HEK293 (cell line): Measurements from ENCODE around the gene CEND1.
A peak's percentile ranks its signal among the peaks of the same experiment; 100 is the strongest.

Source experiments
- CTCF ChIA-PET: fragments of 350-600 bp; formaldehyde crosslinking; extraction: SDS; loops from one replicate; lab custom pipeline; 2021; ENCODE audit warnings: antibody characterized with exemption; lab: Yijun Ruan, JAX
- POLR2A ChIA-PET: fragments of 300-600 bp; formaldehyde crosslinking; extraction: SDS; loops from one replicate; lab custom pipeline; 2020; ENCODE audit warnings: antibody characterized with exemption, inconsistent platforms; lab: Yijun Ruan, JAX
- H3K27ac ChIP-seq: fragments of 200-500 bp; sonication (Bioruptor generic); 2 replicates; pipeline ENCODE4 v1.5.1; 2014; ENCODE audit warnings: low read depth, low read length, control low read depth, inconsistent platforms; ENCODE audit errors: extremely low read depth
- H3K36me3 ChIP-seq, 2 experiments: fragments of 200-500 bp in 1 of 2; sonication (Bioruptor generic) in 1 of 2; 1 replicate in 1 of 2; 2 replicates in 1 of 2; pipeline ENCODE4 v1.5.1; 2014 to 2017; ENCODE audit warnings: inconsistent platforms in 2 of 2, low read length in 2 of 2; ENCODE audit not compliant: control insufficient read depth in 2 of 2, insufficient read depth in 1 of 2
- H3K4me1 ChIP-seq: fragments of 200-500 bp; sonication (Bioruptor generic); 2 replicates; pipeline ENCODE4 v1.5.1; 2014; ENCODE audit warnings: mild to moderate bottlenecking, low read length, inconsistent platforms; ENCODE audit not compliant: control insufficient read depth, insufficient read depth
- H3K4me3 ChIP-seq: 2 replicates; pipeline ENCODE4 v1.5.1; 2011; ENCODE audit warnings: low read depth, mild to moderate bottlenecking, control low read depth, low read length, moderate library complexity
- H3K9me3 ChIP-seq: fragments of 200-500 bp; sonication (Bioruptor generic); 2 replicates; pipeline ENCODE4 v1.5.1; 2014; ENCODE audit warnings: low read depth, low read length, inconsistent platforms; ENCODE audit not compliant: control insufficient read depth, insufficient read depth
- BCL11A ChIP-seq: fragments of 450-650 bp; formaldehyde crosslinking; IDR thresholded peaks from 2 replicates; pipeline ENCODE4 v1.5.1; 2016; ENCODE audit warnings: low read depth, missing biosample characterization, missing genetic modification characterization
- GLI2 ChIP-seq: fragments of 450-650 bp; formaldehyde crosslinking; IDR thresholded peaks from 2 replicates; pipeline ENCODE4; 2017; ENCODE audit warnings: missing biosample characterization, missing genetic modification characterization, low read depth, borderline replicate concordance
- GLIS2 ChIP-seq: fragments of 450-650 bp; formaldehyde crosslinking; IDR thresholded peaks from 2 replicates; pipeline ENCODE4 v1.5.1; 2016; ENCODE audit warnings: missing biosample characterization, missing genetic modification characterization
- HIC1 ChIP-seq: fragments of 450-650 bp; formaldehyde crosslinking; IDR thresholded peaks from 2 replicates; pipeline ENCODE4 v1.5.1; 2016; ENCODE audit warnings: missing biosample characterization, missing genetic modification characterization
- HOXD13 ChIP-seq: sonication (generic); formaldehyde crosslinking; IDR thresholded peaks from 2 replicates; pipeline ENCODE4 v1.8.0; 2022; ENCODE audit warnings: missing genetic modification reagents, borderline replicate concordance
- KLF10 ChIP-seq: fragments of 450-650 bp; IDR thresholded peaks from 2 replicates; pipeline ENCODE4 v1.5.1; 2018; ENCODE audit warnings: missing biosample characterization, mild to moderate bottlenecking, missing genetic modification characterization
- KLF8 ChIP-seq: fragments of 450-650 bp; formaldehyde crosslinking; IDR thresholded peaks from 2 replicates; pipeline ENCODE4 v1.5.1; 2016; ENCODE audit warnings: missing biosample characterization, missing genetic modification characterization
- REPIN1 ChIP-seq: fragments of 450-650 bp; formaldehyde crosslinking; IDR thresholded peaks from 2 replicates; pipeline ENCODE4 v1.5.1; 2017; ENCODE audit warnings: missing biosample characterization, missing genetic modification characterization, low read depth
- SALL2 ChIP-seq: fragments of 450-650 bp; formaldehyde crosslinking; IDR thresholded peaks from 2 replicates; pipeline ENCODE4 v1.5.0; 2017; ENCODE audit warnings: missing biosample characterization, mild to moderate bottlenecking, missing genetic modification characterization, borderline replicate concordance
- YY1 ChIP-seq: fragments of 450-650 bp; formaldehyde crosslinking; IDR thresholded peaks from 2 replicates; pipeline ENCODE4 v1.5.1; 2018; ENCODE audit warnings: missing biosample characterization, missing genetic modification characterization
- ZBTB44 ChIP-seq: fragments of 450-650 bp; IDR thresholded peaks from 2 replicates; pipeline ENCODE4 v1.5.1; 2018; ENCODE audit warnings: missing biosample characterization, mild to moderate bottlenecking, missing genetic modification characterization
- ZNF121 ChIP-seq: fragments of 450-650 bp; formaldehyde crosslinking; IDR thresholded peaks from 2 replicates; pipeline ENCODE4 v1.5.1; 2016; ENCODE audit warnings: missing biosample characterization, missing genetic modification characterization
- ZNF148 ChIP-seq: fragments of 450-650 bp; formaldehyde crosslinking; IDR thresholded peaks from 2 replicates; pipeline ENCODE4 v1.5.0; 2017; ENCODE audit warnings: missing biosample characterization, missing genetic modification characterization, borderline replicate concordance
- ZNF416 ChIP-seq: fragments of 450-650 bp; formaldehyde crosslinking; IDR thresholded peaks from 2 replicates; pipeline ENCODE4 v1.5.1; 2016; ENCODE audit warnings: missing biosample characterization, missing genetic modification characterization
- ZNF473 ChIP-seq: fragments of 450-650 bp; formaldehyde crosslinking; IDR thresholded peaks from 2 replicates; pipeline ENCODE4 v1.5.1; 2017; ENCODE audit warnings: missing biosample characterization, missing genetic modification characterization
- ZNF621 ChIP-seq: fragments of 450-650 bp; formaldehyde crosslinking; IDR thresholded peaks from 2 replicates; pipeline ENCODE4 v1.5.1; 2017; ENCODE audit warnings: missing biosample characterization, missing genetic modification characterization
- ZNF677 ChIP-seq: fragments of 450-650 bp; IDR thresholded peaks from 2 replicates; pipeline ENCODE4 v1.5.0; 2018; ENCODE audit warnings: missing biosample characterization, mild to moderate bottlenecking, missing genetic modification characterization, moderate library complexity
- ZNF692 ChIP-seq: fragments of 450-650 bp; formaldehyde crosslinking; IDR thresholded peaks from 2 replicates; pipeline ENCODE4 v1.5.1; 2016; ENCODE audit warnings: missing biosample characterization, missing genetic modification characterization
- ZNF76 ChIP-seq: fragments of 450-650 bp; formaldehyde crosslinking; IDR thresholded peaks from 2 replicates; pipeline ENCODE4; 2016; ENCODE audit warnings: low read depth, missing biosample characterization, missing genetic modification characterization, borderline replicate concordance
- ZNF785 ChIP-seq: fragments of 450-650 bp; formaldehyde crosslinking; IDR thresholded peaks from 2 replicates; pipeline ENCODE4 v1.5.1; 2016; ENCODE audit warnings: missing biosample characterization, missing genetic modification characterization
- ZNF792 ChIP-seq: fragments of 450-650 bp; formaldehyde crosslinking; IDR thresholded peaks from 2 replicates; pipeline ENCODE4 v1.5.1; 2016; ENCODE audit warnings: missing biosample characterization, missing genetic modification characterization

Gene CEND1

GRCh38 chr11:837189-837989 lies 47.5 kb upstream of the CEND1 start (continued):
- TF ChIP-seq ZBTB44 (tag by site-specific recombination) (no peak), REPIN1 (tag by site-specific recombination) (no peak), GLI2 (tag by site-specific recombination) (no peak), SALL2 (tag by site-specific recombination) (no peak), BCL11A (no peak), ZNF692 (tag by site-specific recombination) (no peak), KLF8 (0 out of 2 replicates have a peak, but pooled peaks have one; percentile 25), YY1 (tag by site-specific recombination) (no peak), KLF10 (peak; percentile 67; the same call in 1 of the 2 replicates), HIC1 (no peak), ZNF76 (no peak), ZNF621 (tag by site-specific recombination) (no peak), ZNF785 (tag by site-specific recombination) (no peak), ZNF416 (no peak), ZNF473 (tag by site-specific recombination) (no peak), ZNF792 (tag by site-specific recombination) (no peak), GLIS2 (tag by site-specific recombination) (peak; percentile 82), HOXD13 (CRISPR knock-in tag) (no peak), ZNF121 (tag by site-specific recombination) (no peak)

- Histone ChIP-seq H3K4me1 (no peaks in the 10 kb centered on the region; the same call in 1 of the 2 replicates), H3K4me3 (no peak overlapping the region), H3K9me3 (no peaks in the 10 kb centered on the region), H3K27ac (no peak overlapping the region), H3K36me3 (peaks cover 0 to 63% of the 10 kb centered on the region in 2 experiments; a peak in 1 of 3 replicates)
- CTCF ChIA-PET: no interaction called here
- no peak for TF ChIP-seq ZNF677 (tag by site-specific recombination)
- TF ChIP-seq ZNF148 (tag by site-specific recombination): no peak
- POLR2A ChIA-PET: interaction anchor here (0.9 to 15.0 kb wide), 3 partner anchors 9 to 46 kb away, joined by 3 to 202 read pairs (median 3); partner anchors contain the start of genes CEND1, CRACR2B and PNPLA2
Measured at GRCh38 chr11:836700-837099, 46.8 kb upstream of the CEND1 start.
